Mucosa of stomach (tissue), 1 donor: ENCODE measurements around the gene NTN4.
"Not testable (repeated sequence)": the region's sequence is repeated elsewhere in the genome, so short reads cannot be mapped to it uniquely, and the experiment has no call there.

Experiments
- H3K27me3 ChIP-seq: one replicate; pipeline ENCODE4 v1.7.0; 2013; ENCODE audit warnings: mild to moderate bottlenecking, low read length; ENCODE audit not compliant: control insufficient read depth, insufficient read depth
- H3K36me3 ChIP-seq: one replicate; pipeline ENCODE4 v1.7.0; 2013; ENCODE audit warnings: low read length; ENCODE audit not compliant: control insufficient read depth, insufficient read depth
- H3K4me1 ChIP-seq: one replicate; pipeline ENCODE4 v1.7.0; 2013; ENCODE audit warnings: mild to moderate bottlenecking, low read length; ENCODE audit not compliant: control insufficient read depth, insufficient read depth
- H3K4me3 ChIP-seq: one replicate; pipeline ENCODE4 v1.7.0; 2013; ENCODE audit warnings: low read length
- H3K9ac ChIP-seq: one replicate; pipeline ENCODE4 v1.7.0; 2013; ENCODE audit warnings: mild to moderate bottlenecking, low read length, moderate library complexity
- H3K9me3 ChIP-seq: one replicate; pipeline ENCODE4 v1.7.0; 2013; ENCODE audit warnings: mild to moderate bottlenecking, low read length, moderate library complexity; ENCODE audit not compliant: control insufficient read depth
- donor health status: Pancreatic carcinoma.

Gene NTN4

GRCh38 chr12:95694136-95694535, 96.4 kb downstream of the NTN4 start:
- peaks cover 24% of the 10 kb centered on the region for H3K4me1 ChIP-seq
- no peak overlapping the region for H3K9ac ChIP-seq
- H3K27me3 ChIP-seq = no peaks in the 10 kb centered on the region
- H3K4me3 ChIP-seq = no peak overlapping the region
- no peaks in the 10 kb centered on the region for H3K36me3 ChIP-seq
- no peaks in the 10 kb centered on the region for H3K9me3 ChIP-seq

DNA sequence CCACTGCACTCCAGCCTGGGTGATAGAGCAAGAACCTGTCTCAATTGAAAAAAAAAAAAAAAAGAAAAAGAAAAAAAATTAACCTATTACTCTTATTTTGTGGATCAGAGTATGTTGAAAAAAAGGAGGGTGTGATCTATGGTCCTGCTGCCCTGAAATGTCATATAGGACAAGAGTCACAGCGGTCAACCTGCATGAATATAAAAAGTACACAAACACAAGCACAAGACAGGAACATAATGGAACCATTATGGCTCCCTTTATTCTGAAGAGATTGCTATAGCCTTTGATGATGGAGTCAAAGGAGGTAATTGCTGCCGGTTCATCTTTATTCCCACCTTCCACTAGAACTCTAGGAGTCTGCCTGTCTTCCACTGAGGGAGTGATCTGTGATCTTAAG, 96.9 kb downstream of the NTN4 start:
- H3K9me3 ChIP-seq = no peaks in the 10 kb centered on the region
- no peaks in the 10 kb centered on the region for H3K27me3 ChIP-seq
- no peak overlapping the region for H3K9ac ChIP-seq
- H3K4me1 ChIP-seq = peaks cover 24% of the 10 kb centered on the region
- no peaks in the 10 kb centered on the region for H3K36me3 ChIP-seq
- no peak overlapping the region for H3K4me3 ChIP-seq

GRCh38 chr12:95690861-95691635, 99.5 kb downstream of the NTN4 start:
- no peak overlapping the region for H3K4me3 ChIP-seq
- no peak overlapping the region for H3K9ac ChIP-seq
- H3K9me3 ChIP-seq = no peaks in the 10 kb centered on the region
- H3K36me3 ChIP-seq = no peaks in the 10 kb centered on the region
- H3K4me1 ChIP-seq = peaks cover 24% of the 10 kb centered on the region
- H3K27me3 ChIP-seq = no peaks in the 10 kb centered on the region

DNA sequence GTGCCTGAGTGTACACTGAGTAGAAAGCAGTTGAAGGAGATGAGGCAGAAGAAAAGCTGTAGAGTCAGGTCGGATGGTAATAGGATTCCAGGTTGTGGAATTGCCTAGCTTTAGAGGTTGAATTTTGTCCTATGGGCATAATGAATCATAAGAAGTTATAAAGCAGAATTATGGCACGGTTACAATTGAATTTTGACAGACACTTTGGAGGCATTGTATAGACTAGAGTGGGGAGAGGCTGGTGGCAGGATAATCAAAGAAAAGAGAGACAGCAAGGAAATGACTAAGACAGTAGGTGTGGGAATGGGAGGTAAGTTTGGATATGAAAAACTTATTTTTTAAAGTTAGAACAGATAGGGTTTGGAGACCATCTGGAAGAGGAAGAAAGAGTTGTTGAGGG, 102.6 kb downstream of the NTN4 start:
- Histone ChIP-seq H3K9me3 (no peaks in the 10 kb centered on the region), H3K4me3 (no peak overlapping the region), H3K9ac (no peak overlapping the region), H3K27me3 (no peaks in the 10 kb centered on the region), H3K4me1 (peaks cover 11% of the 10 kb centered on the region), H3K36me3 (no peaks in the 10 kb centered on the region)

- H3K36me3 ChIP-seq = no peaks in the 10 kb centered on the region
- H3K4me3 ChIP-seq = no peak overlapping the region
- H3K9ac ChIP-seq = no peak overlapping the region
- H3K9me3 ChIP-seq = no peaks in the 10 kb centered on the region
- no peaks in the 10 kb centered on the region for H3K27me3 ChIP-seq
- H3K4me1 ChIP-seq = no peaks in the 10 kb centered on the region
These were observed 107.1 kb downstream of the NTN4 start for GRCh38 chr12:95683418-95683817.

- Histone ChIP-seq H3K4me3 (no peak overlapping the region), H3K4me1 (no peaks in the 10 kb centered on the region), H3K36me3 (no peaks in the 10 kb centered on the region), H3K9me3 (no peaks in the 10 kb centered on the region), H3K27me3 (no peaks in the 10 kb centered on the region), H3K9ac (no peak overlapping the region)
These were observed 109.3 kb downstream of the NTN4 start for GRCh38 chr12:95681210-95681765.

DNA sequence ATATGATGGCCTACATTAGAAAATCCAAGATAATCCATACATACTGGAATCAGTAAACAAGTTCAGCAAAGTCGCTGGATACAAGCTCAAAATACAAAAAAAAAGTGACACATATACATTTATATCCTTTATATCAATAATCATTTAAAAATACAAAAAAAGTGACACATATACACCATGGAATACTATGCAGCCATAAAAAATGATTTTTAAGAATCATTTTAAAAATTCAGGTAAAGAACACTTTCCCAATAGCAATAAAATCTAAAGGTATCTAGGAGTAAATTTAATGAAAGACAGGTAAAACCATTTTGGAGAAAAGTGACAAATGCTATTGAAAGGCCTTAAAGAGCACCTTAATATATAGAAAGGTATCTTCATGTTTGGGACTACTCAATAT, 111.9 kb downstream of the NTN4 start:
- H3K9ac ChIP-seq = no peak overlapping the region
- no peak overlapping the region for H3K4me3 ChIP-seq
- H3K4me1 ChIP-seq = peaks cover 9% of the 10 kb centered on the region
- H3K36me3 ChIP-seq = no peaks in the 10 kb centered on the region
- no peaks in the 10 kb centered on the region for H3K9me3 ChIP-seq
- no peaks in the 10 kb centered on the region for H3K27me3 ChIP-seq

DNA sequence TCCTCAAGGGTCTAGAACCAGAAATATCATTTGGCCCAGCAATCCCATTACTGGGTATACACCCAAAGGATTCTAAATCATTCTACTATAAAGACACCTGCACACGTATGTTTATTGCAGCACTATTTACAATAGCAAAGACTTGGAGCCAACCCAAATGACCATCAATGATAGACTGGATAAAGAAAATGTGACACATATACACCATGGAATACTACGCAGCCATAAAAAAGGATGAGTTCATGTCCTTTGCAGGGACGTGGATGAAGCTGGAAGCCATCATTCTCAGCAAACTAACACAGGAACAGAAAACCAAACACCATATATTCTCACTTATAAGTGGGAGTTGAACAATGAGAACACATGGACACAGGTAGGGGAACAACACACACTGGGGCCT, 112.8 kb downstream of the NTN4 start:
- H3K4me1 ChIP-seq, H3K27me3 ChIP-seq, H3K9me3 ChIP-seq, H3K4me3 ChIP-seq, H3K36me3 ChIP-seq, H3K9ac ChIP-seq: not testable (repeated sequence)

DNA sequence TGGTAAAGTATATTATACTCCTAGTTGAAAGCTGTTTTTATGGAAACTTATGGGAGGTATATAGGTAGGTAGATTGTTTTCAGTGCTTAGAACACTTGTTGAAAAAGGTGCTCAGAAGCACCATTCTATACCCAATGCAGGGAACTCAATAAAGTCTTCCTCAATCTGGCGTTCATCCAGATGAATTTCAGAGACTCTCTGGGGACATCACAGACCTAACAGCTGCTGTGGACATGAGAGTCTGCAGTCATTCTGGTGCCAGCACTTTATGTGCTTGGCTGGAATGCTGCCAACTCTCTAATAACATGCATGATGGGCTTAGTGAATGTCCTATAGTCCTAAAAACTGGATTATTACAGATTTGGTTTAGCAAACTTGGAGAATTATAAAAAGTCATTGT, 115.9 kb downstream of the NTN4 start:
- no peaks in the 10 kb centered on the region for H3K27me3 ChIP-seq
- H3K9me3 ChIP-seq = no peaks in the 10 kb centered on the region
- peaks cover 11% of the 10 kb centered on the region for H3K4me1 ChIP-seq
- H3K36me3 ChIP-seq = no peaks in the 10 kb centered on the region
- H3K9ac ChIP-seq = no peak overlapping the region
- no peak overlapping the region for H3K4me3 ChIP-seq

DNA sequence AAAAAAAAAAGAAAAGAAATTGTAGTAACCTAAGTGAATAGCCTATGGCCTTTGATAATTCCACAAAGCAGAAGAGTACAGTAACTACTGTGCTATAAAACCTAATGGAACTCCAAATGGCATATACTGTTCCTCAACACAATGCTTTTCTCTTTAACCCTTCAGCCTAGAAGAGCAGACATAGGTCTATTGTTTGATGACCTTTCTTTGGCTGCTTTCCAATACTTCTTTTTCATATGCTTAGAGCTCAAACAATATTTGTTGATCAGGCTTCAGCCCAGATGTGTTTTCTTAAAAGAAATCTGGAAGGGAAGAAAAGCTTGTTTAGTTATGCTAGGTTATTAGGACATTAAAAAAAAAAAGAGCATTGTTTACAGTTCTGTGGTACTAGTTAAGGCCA, 116.4 kb downstream of the NTN4 start:
- Histone ChIP-seq H3K4me1 (peaks cover 16% of the 10 kb centered on the region), H3K9ac (no peak overlapping the region), H3K27me3 (no peaks in the 10 kb centered on the region), H3K4me3 (no peak overlapping the region), H3K36me3 (no peaks in the 10 kb centered on the region), H3K9me3 (no peaks in the 10 kb centered on the region)

DNA sequence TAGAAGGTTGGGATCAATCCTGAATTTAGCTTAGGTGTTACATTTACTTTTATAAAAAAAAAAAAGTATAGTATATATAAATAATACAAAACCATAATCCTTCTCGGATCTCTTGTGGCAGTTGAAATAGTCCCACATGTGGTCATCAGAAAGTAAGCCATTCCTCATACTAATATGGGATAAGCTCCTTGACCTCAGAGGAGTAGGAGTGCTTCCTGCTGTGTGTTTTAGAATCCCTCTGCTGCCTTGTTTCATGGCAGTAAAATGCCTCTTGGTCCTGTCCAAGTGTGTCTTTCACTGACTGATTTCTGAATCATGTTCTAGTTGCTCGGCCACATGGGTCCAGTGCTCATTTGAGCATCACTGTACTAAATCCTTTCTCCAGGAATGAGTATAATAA, 117.0 kb downstream of the NTN4 start:
- H3K4me3 ChIP-seq = no peak overlapping the region
- H3K9ac ChIP-seq = no peak overlapping the region
- no peaks in the 10 kb centered on the region for H3K9me3 ChIP-seq
- H3K27me3 ChIP-seq = no peaks in the 10 kb centered on the region
- H3K36me3 ChIP-seq = no peaks in the 10 kb centered on the region
- peaks cover 18% of the 10 kb centered on the region for H3K4me1 ChIP-seq

GRCh38 chr12:95672166-95672565, 118.4 kb downstream of the NTN4 start:
- H3K4me3 ChIP-seq = no peak overlapping the region
- no peaks in the 10 kb centered on the region for H3K27me3 ChIP-seq
- no peak overlapping the region for H3K9ac ChIP-seq
- H3K4me1 ChIP-seq = peaks cover 23% of the 10 kb centered on the region
- no peaks in the 10 kb centered on the region for H3K36me3 ChIP-seq
- H3K9me3 ChIP-seq = no peaks in the 10 kb centered on the region
